Lower lobe of right lung (tissue), 2 donors: ENCODE results near the gene XRCC4. TPM values are rescaled to one million over a fixed set of nuclear protein-coding genes. Genes with fewer than 3 reads are reported as not detected.

Source experiments
- ATAC-seq, 2 donors: fragments of 200-7000 bp; cut with Tn5 transposase; one replicate each; pipeline ENCODE4 v1.9.1; 2020 to 2022; ENCODE audit warnings: mild to moderate bottlenecking in 2 of 2, moderate library complexity in 2 of 2
- DNase-seq: peaks from one replicate; pipeline ENCODE4 v3.0.0-alpha.2; 2020
- H3K27ac ChIP-seq: fragments of 200-600 bp; one replicate; pipeline ENCODE4 v1.8.0; 2022
- H3K27me3 ChIP-seq: fragments of 200-600 bp; one replicate; pipeline ENCODE4 v1.8.0; 2022; ENCODE audit warnings: low read depth
- H3K36me3 ChIP-seq: fragments of 200-600 bp; one replicate; pipeline ENCODE4 v1.8.0; 2022; ENCODE audit warnings: mild to moderate bottlenecking
- H3K4me1 ChIP-seq: fragments of 200-600 bp; one replicate; pipeline ENCODE4 v1.8.0; 2022
- H3K4me3 ChIP-seq: fragments of 200-600 bp; one replicate; pipeline ENCODE4 v1.8.0; 2022; ENCODE audit warnings: mild to moderate bottlenecking
- H3K9me3 ChIP-seq: fragments of 200-600 bp; one replicate; pipeline ENCODE4 v1.8.0; 2022
- CTCF ChIP-seq: fragments of 200-600 bp; IDR thresholded peaks from one replicate; pipeline ENCODE4 v1.8.0; 2022; ENCODE audit warnings: antibody characterized with exemption, mild to moderate bottlenecking
- intact Hi-C: fragments of 100-400 bp; cut with DNase I; formaldehyde crosslinking; loops from one replicate; pipeline ENCODE4 v1.11.0; 2022
- total RNA-seq: library from RNA; stranded (reverse); fragmentation: NEBNext Ultra II Directional; extraction: Animal tissue kit (Norgen Biotek cat#: 25700); gene quantifications from one replicate; pipeline ENCODE4 v1.2.1, GENCODE V29; 2021
- donor health status: DM: no; HTN: yes; CAD: no; lungs with severe emphysema.

Gene XRCC4
- total RNA-seq, 1 donor from 2014 or later = 9.2 TPM

- no peak for DNase-seq
- Histone ChIP-seq H3K36me3 (no peaks in the 10 kb centered on the region), H3K9me3 (no peaks in the 10 kb centered on the region), H3K27me3 (no peaks in the 10 kb centered on the region), H3K4me1 (no peaks in the 10 kb centered on the region), H3K27ac (no peak overlapping the region), H3K4me3 (no peak overlapping the region)
- TF ChIP-seq CTCF = no peak
- intact Hi-C loops = no loop called here
- no peak for ATAC-seq
Observed at GRCh38 chr5:83397658-83398057, 320.3 kb downstream of the XRCC4 start.

- no peaks in the 10 kb centered on the region for H3K36me3 ChIP-seq
- TF ChIP-seq CTCF = no peak
- no peaks in the 10 kb centered on the region for H3K4me1 ChIP-seq
- no peaks in the 10 kb centered on the region for H3K27me3 ChIP-seq
- intact Hi-C loops = no loop called here
- H3K4me3 ChIP-seq = no peak overlapping the region
- ATAC-seq = no peak
- H3K9me3 ChIP-seq = no peaks in the 10 kb centered on the region
- DNase-seq = no peak
- no peak overlapping the region for H3K27ac ChIP-seq
Observed at GRCh38 chr5:83400241-83400640, 322.9 kb downstream of the XRCC4 start.

GRCh38 chr5:83400701-83401100 is 323.4 kb downstream of the XRCC4 start:
- ATAC-seq = no peak
- no peak for DNase-seq
- Histone ChIP-seq H3K4me3 (no peak overlapping the region), H3K9me3 (no peaks in the 10 kb centered on the region), H3K4me1 (no peaks in the 10 kb centered on the region), H3K27ac (no peak overlapping the region), H3K27me3 (no peaks in the 10 kb centered on the region), H3K36me3 (no peaks in the 10 kb centered on the region)
- intact Hi-C loops = no loop called here
- TF ChIP-seq CTCF = no peak

- no peak for ATAC-seq
- TF ChIP-seq CTCF = no peak
- Histone ChIP-seq H3K27me3 (no peaks in the 10 kb centered on the region), H3K4me3 (no peak overlapping the region), H3K36me3 (no peaks in the 10 kb centered on the region), H3K4me1 (no peaks in the 10 kb centered on the region), H3K9me3 (no peaks in the 10 kb centered on the region), H3K27ac (no peak overlapping the region)
- no peak for DNase-seq
- intact Hi-C loops = no loop called here
Observed at GRCh38 chr5:83401122-83401731, 323.9 kb downstream of the XRCC4 start.

GRCh38 chr5:83401775-83402174 is 324.4 kb downstream of the XRCC4 start:
- ATAC-seq (no peak), DNase-seq (no peak)
- Histone ChIP-seq H3K36me3 (no peaks in the 10 kb centered on the region), H3K27ac (no peak overlapping the region), H3K4me3 (no peak overlapping the region), H3K4me1 (no peaks in the 10 kb centered on the region), H3K9me3 (no peaks in the 10 kb centered on the region), H3K27me3 (no peaks in the 10 kb centered on the region)
- intact Hi-C loops = no loop called here
- no peak for TF ChIP-seq CTCF

Other genes starting within 250 kb of the XRCC4 start
- 89.9 TPM for gene TMEM167A, start 153 bp upstream of the XRCC4 start, total RNA-seq